Fibroblast of peridontal ligament (primary cell): Measurements from ENCODE around the gene USP33.
"Not testable (repeated sequence)": the region's sequence is repeated elsewhere in the genome, so short reads cannot be mapped to it uniquely, and the experiment has no call there.

Experiments used
- DNase-seq: peaks from one replicate; pipeline ENCODE4 v3.0.0-alpha.2; 2010; ENCODE audit errors: extremely low read depth

USP33 gene

DNA sequence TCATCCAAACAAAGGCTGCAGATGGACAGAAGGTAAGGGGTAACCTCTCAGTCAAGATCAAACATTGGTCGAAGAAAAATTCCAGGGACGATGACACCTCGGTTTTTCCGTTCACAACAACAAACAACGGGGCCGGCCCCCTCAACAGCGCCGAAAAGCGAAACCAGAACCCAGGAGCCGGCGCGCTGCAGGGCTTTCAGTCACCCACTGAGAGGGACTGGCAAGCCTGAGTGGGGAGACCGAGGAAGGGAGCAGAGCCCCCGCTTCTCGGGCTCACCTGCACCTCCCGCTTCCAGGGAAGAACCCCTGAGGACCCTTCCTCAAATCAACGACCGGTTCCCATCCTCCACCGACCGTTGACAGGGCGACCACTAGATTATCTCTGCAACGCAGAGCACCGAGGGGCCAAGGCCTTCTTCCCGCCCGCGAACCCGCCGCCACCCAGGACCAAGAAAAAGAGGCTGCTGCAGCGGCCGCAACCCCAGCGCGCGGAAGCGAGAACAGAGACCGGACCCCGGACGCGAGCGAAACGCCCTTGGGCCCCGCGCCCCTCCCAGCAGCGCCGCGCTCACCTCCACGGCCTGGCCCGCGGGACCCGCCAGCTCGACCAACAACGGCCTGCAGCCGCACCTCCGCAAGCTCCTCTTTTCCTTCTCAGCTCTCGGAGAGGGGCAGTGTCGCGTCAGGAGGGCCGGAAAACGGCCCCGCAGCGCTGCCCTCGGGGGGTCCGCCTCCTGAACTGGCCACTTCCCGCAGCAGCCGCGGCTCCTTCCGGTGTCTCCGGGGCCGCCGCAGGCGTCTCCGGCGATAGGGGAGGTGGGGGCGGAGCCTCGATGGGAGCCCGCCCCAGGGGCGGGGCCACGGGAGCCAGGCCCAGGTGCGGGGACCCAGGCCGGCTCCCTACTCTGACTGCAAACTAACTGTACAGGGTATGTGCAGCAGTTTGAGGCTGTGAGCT, at the start of gene USP33:
USP33 (minus strand) TSS at position 782 of the 958 bp plus-strand sequence. CDS start 18,155 bp downstream, outside the sequence.
- peak; percentile 61 for DNase-seq

DNA sequence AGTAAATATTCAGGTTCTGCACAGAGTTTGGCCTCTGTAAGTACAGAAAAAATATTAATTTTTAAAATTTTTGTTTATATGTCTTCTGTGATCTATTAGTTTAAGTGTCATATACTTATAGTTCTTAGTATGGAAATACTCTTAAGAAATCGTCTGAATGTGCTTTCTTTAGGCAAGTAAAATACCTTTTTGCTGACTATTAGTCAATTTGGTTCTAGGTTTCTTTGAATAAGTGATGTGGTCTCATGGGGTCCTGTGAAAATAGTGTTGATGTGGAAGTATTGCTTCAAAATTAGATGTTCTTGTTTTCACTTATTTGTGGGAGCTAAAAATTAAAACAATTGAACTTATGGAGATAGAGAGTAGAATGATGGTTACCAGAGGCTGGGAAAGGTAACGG, 43.7 kb upstream of the USP33 start:
- DNase-seq, result no peak

DNA sequence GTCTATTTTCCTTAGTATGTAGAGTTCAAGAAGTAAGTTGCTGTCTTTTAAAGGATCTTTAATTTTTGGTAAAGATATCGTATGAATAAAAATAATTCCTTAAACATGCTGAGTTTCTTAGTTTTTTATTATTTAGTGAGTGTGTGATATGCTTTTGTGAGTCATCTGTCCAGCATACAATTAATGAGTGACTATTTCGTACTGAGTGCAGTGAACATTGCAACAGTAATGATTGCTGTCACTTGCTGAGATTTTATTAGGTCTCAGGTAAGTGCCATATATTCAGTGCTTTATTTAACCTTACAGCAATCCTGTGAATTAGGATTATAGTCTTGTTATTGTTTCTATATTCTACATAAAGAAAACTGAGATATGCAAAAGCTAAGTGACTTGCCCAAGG, 42.4 kb upstream of the USP33 start:
- no peak for DNase-seq

DNA sequence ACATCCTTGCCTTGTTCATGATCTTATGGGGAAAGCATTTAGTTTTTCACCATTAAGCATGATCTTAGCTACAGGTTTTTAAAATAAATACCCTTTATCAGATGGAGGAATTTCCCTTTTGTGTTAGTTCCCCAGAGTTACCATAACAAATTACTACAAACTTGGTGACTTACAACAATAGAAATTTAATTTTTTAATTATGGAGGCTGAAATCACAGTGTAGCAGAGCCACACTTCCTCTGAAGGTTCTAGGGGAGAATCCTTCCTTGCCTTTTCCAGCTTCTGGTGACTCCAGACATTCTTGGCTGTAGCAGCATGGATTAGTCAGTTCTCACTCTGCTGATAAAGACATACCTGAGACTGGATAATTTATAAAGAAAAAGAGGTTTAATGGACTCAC, 38.3 kb upstream of the USP33 start:
- no peak for DNase-seq

DNA sequence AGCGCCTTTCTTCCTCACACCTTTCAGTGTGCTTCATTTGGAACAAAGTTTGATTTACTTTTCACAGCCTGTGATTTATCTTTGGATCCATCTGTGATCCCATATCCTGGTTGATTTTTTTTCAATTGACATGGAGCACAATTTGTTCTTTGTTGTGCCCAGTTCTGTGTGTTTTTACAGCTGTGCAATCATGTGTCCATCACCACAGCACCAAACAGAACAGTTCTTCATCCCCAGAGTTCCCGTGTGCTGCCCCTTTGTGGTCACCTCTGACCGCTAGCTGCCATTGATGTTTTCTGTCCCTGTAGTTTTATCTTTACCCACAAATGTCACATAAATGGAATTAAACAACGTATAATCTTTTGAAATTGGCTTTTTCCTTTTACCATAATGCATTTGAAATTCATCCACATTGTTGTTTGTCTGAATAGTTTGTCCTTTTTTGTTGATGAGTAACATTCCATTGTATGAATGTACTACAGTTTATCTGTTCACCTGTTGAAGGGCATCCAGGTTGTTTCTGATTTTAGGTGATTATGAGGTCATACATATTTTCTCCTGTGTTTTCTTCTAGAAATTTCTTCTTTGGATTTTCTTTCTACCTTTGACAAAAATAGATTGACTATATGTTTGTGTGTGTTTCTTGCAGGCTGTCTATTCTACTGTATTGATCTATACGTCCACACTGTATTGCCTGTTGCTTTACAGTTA, 37.2 kb upstream of the USP33 start:
- no peak for DNase-seq

DNA sequence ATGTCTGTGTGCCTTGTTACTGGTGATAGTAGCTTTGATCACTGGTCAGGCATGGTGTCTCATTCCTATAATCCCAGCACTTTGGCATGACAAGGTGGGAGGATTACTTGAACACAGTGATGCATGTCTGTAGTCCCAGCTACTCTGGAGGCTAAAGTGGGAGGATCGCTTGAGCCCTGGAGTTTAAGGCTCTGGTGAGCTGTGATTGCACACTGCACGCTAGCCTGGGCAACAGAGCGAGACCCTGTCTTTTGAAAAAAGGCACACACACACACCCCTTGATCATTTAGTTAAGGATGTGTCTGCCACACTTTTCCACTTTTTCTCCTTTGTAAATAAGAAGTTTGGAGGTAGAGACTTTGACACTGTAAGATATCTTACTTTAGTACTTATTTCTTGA, 34.9 kb upstream of the USP33 start:
- DNase-seq, result no peak

DNA sequence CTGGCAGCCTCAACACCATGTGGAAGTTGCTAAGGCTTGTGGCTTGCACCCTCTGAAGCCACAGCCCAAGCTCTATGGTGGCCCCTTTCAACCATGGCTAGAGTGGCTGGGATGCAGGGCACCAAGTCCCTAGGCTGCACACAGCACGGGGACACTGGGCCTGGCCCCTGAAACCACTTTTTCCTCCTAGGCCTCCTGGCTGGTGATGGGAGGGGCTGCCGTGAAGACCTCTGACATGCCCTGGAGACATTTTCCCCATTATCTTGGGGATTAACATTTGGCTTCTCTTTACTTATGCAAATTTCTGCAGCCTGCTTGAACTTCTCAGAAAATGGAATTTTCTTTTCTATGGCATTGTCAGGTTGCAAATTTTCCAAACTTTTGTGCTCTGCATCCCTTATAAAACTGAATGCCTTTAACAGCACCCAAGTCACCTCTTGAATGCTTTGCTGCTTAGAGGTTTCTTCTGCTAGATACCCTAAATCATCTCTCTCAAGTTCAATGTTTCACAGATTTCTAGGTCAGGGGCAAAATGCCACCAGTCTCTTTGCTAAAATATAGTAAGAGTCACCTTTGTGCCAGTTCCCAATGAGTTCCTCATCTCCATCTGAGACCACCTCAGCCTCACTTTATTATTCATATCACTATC, 26.6 kb upstream of the USP33 start:
- not testable (repeated sequence) for DNase-seq

DNA sequence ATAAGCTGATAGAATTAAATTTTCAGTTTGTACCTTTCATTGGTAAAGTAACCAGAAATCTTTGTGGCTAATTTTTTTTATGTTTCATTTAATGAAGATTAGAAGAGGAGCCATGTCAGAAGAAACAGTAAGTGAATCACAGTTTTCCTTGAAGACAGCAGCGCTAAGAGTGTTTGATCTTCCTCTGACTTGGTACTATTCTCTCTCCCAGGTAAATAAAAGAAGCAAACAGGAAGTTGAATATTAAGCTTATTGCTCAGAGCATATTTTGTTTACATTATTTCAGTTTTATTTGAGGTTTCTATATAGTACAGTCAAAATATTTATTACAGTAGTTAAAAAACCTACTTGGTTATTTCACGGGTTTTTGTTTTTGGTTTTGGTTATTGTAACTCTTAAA, 23.5 kb upstream of the USP33 start:
- no peak for DNase-seq

DNA sequence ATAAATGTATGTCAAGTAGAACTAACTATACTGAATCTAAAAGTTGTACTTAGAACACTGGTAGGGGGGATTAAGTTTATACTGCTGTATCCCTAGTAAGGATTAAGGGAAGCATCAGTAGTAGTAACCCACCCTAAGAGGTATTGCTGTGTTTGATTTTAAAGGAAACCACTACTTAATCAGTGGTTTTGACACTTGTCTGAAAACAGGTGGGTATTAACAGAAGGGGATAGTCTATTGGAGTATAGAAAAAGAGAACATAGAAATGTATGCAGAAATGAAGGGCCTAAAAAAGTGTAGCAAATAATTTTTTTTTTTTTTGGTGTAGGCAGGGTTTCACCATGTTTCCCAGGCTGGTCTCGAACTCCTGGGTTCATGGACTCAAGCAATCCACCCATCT, 22.0 kb upstream of the USP33 start:
- DNase-seq, result no peak

DNA sequence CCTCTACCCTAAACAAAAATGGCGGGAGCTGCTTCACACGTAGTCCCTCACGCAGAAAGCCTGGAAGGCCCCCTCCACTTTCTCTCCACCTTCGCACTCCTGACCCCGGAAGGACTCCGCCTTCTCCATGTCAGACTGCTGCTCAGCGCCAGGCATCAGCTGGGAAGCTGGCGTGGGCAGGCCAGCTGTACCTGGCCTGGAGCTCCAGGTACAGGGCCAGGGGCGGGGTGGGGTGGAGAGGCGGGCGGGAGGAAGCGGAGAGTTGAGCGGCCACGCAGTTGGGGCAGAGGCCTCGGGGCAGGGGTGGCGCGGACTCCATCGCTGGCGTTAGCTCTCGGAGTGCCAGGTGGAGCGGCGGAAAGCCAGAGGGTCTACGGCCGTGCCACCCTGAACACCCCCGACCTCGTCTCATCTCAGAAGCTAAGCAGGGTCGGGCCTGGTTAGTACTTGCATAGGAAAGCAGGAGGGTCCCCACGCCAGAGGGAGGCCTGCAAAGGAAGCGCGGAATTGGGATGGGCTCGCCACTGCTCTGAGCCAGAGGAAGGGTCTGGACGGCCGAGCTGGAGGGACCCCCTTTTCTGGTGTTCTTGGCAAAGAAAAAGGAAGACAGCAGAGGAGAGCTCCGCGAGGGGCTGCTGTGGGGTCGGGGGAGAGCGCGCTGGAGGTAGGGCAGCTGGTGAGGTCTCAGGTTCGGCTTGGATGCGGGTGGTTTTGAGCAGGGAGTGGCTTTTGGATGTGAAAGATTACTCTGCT, 20.1 kb upstream of the USP33 start, which contains the start of gene MIGA1:
MIGA1 (plus strand) TSS at position 121 of the 753 bp plus-strand sequence. CDS start 3,604 bp downstream, outside the sequence.
- peak; percentile 91 for DNase-seq

DNA sequence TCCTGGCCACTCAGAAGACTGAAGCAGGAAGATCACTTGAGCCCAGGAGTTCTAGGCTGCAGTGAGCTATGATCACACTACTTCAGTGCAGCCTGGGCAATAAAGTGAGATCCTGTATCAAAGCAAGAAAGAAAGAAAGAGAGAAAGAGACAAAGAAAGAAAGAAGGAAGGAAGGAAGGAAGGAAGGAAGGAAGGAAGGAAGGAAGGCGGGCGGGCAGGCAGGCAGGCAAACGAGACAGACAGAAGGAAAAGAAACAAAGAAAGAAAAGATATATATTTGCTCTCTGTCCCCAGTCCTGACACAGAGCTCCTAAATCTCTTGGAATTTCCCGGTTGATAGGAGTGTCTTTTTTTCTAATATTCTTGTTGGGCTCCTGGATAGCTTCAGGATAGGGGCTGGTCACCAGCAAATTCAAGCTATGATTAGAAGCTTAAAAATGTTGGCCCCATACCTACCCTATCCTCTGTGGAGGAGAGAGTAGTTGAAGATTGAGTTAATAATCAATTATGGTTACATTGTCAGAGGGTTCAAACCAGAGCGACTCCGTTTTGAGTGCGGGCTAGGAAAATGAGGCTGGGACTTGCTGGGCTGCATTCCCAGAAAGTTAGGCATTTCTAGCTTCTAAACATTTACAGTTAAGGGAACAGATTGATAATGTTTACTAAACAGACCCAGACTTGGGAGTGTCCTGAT, 16.5 kb upstream of the USP33 start:
- peak; percentile 26 for DNase-seq

DNA sequence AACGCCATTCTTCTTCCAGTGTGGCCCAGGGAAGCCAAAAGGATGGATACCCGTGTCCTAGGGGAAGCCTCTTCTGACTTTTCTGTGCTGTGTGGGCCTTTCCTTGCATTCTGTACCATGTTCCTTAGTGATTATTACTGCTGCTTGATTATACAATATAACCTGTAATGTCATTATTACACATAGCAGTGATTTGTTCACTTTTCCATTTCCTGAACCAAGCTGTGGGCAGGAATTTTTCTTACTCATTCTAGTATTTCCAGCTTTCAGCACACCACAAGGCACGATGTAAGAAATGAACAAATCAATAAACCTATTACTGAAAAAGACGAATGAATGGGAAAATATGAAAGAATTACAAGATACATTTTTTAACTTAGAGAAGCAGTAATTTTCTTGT, 8.4 kb upstream of the USP33 start:
- no peak for DNase-seq

DNA sequence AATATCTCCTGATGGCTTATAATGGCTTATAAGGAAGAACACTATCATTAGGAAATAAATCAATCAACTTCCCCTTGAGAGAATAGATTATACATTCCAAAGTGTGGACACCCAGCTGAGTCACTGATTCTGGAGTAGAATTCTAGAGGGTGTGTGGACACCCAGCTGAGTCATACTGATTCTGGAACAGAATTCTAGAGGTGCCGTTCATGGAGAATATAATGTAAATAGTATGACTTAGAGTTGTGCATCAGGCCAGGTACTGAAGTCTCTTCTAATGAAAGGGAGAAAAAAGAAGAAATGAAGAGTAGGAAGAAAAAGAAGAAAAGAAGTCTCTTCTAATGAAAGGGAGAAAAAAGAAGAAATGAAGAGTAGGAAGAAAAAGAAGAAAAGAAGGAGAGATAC, 2.4 kb upstream of the USP33 start:
- DNase-seq, result peak; percentile 65

DNA sequence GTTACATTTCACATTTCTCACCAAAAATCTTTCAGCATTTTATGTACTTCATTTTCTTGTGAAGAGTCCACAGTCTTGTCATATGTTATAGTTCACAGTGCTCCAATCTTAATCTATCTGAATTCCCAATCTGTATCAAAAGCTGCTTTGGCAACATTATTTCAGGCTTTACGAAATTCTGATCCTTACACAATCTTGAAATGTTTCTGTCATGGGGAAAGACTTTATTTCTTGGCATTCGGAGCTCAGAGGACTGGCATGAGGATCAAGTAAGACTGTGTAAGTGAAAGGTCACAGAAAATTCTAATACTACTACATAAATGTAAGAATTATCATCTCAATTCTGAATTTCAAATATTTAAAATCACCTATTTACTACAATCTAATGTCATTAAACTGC, 2.0 kb downstream of the USP33 start:
- peak; percentile 94 for DNase-seq

DNA sequence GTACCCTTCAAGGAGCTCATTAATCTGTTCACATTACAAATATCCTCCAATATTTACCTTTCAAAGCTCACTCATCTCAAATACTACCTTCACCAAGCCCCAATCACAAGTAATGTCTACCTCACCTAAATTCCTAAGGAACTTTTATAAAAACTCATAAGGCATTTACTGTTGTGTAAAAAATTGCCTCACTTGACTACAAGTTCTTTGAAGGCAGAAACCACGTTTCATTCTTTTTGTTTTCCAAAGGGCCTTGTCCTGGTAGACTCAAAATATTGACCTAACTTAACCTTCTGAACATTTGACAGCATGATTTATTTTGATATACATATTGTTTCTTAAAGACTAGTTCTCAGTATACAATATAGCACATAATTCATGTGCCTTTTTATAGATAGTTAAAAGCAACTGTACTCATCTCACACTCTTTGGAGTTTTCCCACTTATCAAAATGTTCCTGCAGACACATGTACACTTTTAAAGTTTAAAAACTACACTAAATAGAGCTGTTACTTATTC, 2.5 kb downstream of the USP33 start:
- DNase-seq, result no peak

DNA sequence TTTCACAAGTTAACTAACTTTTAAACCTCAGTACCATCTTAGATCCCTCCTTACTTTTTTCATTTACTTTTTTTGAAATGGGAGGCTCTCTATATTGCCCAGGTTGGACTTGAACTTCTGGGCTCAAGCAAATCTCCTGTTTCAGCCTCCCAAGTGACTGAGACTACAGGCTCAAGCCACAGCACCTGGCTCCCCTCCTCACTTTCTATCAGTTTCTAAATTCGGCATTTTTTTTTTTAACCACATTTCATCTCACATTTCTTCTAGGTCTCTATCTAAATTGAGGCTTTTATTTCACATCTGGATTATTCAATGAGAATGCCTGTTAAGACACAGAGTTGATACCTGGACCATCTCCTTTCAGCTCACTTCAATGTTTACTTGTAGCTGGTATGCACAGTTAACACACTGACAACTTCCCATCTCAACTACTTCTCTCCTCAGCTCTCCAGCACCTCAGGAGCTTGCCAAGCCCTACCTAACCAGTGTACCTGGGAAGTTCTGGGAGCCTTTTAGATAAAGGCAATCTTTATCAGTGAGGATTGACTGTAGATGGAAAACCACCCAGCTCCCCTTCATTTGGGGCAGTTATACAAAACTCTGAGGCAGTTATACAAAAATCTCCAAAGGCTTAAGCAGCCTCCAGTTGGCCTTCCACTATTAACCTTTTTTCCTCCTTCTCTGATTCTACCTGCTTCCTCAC, 3.4 kb downstream of the USP33 start:
- DNase-seq, result no peak

DNA sequence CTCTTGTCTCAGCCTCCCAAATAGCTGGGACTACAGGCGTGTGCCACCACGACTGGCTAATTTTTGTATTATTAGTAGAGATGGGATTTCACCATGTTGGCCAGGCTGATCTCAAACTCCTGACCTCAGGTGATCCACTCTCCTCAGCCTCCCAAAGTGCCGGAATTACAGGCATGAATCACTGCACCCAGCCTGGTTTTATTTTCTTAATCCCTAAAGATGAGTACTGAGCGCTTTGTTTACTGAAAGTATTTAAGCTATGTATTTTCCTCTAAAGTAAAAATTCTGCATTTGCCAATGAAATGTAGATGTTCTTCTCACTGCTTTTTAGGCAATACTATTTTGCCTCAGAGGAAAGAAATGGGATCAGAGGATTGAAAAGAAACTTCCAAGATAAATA, 10.2 kb downstream of the USP33 start:
- not testable (repeated sequence) for DNase-seq

DNA sequence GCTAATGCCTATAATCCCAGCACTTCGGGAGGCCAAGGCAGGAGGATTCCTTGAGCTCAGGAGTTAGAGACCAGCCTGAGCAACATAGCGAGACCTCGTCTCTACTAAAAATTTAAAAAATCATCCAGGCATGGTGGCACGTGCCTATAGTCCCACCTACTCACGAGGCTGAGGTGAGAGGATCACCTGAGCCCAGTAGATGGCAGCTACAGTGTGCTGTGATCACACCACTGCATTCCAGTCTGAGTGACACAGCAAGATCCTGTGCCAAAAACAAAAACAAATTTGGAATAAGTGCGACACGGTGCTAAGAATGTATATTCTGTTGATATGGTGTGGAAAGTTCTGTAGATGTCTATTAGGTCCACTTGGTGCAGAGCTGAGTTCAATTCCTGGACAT, 15.1 kb downstream of the USP33 start:
- DNase-seq, result no peak

DNA sequence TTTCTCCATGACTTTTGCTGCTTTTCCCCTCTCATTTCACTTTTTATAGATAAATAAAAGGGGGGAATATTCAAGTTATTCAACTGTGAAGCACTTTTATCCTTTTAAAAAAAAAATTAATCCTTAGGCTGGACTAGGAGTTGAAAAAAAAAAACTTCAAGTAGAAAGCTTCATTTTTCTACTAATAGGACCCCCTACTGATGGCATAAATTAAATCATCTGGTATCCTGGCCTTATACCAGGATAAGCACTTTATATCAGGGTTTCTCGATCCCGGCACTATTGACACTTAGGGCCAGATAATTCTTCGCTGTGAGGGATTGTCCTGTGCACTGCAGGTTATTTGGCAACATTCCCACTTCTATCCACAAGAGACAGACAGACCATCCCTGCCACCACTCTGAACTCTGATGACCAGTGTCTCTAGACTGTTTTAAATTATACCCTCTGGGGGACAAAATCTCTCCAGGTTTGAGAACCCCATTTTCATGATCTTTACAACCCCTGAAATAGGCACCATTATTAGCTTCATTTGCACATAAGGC, 17.6 kb downstream of the USP33 start:
- no peak for DNase-seq

DNA sequence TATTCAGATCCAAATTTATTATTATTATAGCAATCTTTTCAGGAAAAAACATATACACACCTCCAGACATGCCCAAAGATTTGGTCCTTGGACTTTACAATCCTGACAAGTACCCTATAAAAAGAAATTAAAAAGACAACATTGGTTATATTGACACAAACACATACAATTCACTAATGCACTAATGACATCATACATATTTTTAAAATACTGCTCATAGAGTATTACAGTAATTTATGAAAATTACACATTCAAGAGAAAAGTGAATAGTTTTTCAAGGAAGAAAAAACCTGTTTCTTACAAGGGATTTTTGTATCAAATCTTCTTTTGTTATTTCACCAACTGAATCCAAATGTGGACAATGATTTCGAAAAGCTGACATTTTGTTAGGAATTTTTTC, 18.3 kb downstream of the USP33 start:
- DNase-seq, result no peak
